A549 (cell line): Measurements from ENCODE around the gene FTCD.

Experiments used
- CEBPB ChIP-seq, 2 experiments: fragments of >200 bp in 1 of 2; sonication (Bioruptor Twin) in 1 of 2; formaldehyde crosslinking in 1 of 2; IDR thresholded peaks; 2 replicates each; pipeline ENCODE4 v1.6.1; 2012 to 2016
- FOSL2 ChIP-seq, 2 experiments: fragments of 450-650 bp in 1 of 2; fragments of >200 bp in 1 of 2; sonication (Bioruptor Twin) in 1 of 2; formaldehyde crosslinking; IDR thresholded peaks; 2 replicates each; pipeline versions ENCODE4 v1.5.0 to v1.6.1; 2016 to 2020; ENCODE audit warnings: mild to moderate bottlenecking in 1 of 2, moderate library complexity in 1 of 2
- NPAS2 ChIP-seq: fragments of 250-450 bp; sonication (Bioruptor Pico); IDR thresholded peaks from 2 replicates; pipeline ENCODE4 v1.8.0; 2022; ENCODE audit warnings: mild to moderate bottlenecking, moderate library complexity, borderline replicate concordance
- POLR2A ChIP-seq: IDR thresholded peaks from 2 replicates; pipeline ENCODE4 v1.6.1; 2012; ENCODE audit warnings: mild to moderate bottlenecking, low read length
- RFX5 ChIP-seq: fragments of 450-650 bp; IDR thresholded peaks from 2 replicates; pipeline ENCODE4 v1.7.1; 2014; ENCODE audit warnings: antibody characterized with exemption, mild to moderate bottlenecking, moderate library complexity
- TF ChIP-seq, protein P1 (sequence below): fragments of >200 bp; sonication (Bioruptor Twin); formaldehyde crosslinking; IDR thresholded peaks from 3 replicates; pipeline ENCODE4 v1.5.1; 2016

DNA sequence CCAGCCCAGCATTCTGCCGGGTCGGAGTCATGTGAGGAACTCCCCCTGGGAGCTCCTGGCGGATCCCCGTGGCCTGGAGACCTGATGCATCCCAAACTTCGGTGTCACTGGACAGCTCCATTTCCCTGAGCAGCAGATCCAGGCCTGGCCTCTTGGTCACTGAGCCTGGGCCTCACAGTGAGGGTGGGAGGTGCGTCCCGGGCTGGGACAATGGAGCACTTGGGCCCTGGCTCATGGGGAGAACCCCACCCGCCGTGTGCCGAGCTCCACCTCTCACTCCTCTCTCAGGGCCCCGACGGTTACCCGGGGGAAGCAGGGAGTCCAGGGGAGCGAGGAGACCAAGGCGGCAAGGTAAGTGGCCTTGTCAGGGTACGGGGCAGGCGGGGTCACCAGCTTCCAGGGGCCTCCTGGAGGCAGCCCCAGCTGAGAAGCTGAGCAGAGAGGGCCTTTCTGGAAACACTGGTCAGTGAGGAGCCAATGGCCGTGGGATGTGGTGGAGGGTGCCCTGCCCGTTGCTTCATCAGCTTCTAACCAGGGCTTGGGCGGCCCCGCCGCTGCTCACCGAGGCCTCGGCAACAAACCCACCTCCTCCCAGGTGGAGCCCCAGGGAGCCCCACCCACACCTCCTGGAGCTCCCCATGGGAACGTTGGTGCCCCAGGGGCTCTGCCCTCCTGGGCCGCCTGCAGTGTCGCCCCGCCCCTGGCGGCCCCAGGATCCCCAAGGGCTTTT is 37.6 kb downstream of the FTCD start:
- TF ChIP-seq POLR2A (no peak), NPAS2 (CRISPR knock-in tag) (no peak), CEBPB (IDR thresholded peaks at IDR 0.05) (no peak), RFX5 (no peak), FOSL2 (IDR thresholded peaks at IDR 0.05) (no peak), FOSL2 (CRISPR knock-in tag; IDR thresholded peaks at IDR 0.05) (no peak)
- TF ChIP-seq, protein P1, sequence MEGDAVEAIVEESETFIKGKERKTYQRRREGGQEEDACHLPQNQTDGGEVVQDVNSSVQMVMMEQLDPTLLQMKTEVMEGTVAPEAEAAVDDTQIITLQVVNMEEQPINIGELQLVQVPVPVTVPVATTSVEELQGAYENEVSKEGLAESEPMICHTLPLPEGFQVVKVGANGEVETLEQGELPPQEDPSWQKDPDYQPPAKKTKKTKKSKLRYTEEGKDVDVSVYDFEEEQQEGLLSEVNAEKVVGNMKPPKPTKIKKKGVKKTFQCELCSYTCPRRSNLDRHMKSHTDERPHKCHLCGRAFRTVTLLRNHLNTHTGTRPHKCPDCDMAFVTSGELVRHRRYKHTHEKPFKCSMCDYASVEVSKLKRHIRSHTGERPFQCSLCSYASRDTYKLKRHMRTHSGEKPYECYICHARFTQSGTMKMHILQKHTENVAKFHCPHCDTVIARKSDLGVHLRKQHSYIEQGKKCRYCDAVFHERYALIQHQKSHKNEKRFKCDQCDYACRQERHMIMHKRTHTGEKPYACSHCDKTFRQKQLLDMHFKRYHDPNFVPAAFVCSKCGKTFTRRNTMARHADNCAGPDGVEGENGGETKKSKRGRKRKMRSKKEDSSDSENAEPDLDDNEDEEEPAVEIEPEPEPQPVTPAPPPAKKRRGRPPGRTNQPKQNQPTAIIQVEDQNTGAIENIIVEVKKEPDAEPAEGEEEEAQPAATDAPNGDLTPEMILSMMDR: no peak
